HG03045 (cell line): ENCODE measurements around the gene NAA38.
"Not testable (repeated sequence)": the region's sequence is repeated elsewhere in the genome, so short reads cannot be mapped to it uniquely, and the experiment has no call there.

Experiments
- ATAC-seq: cut with Tn5 transposase; IDR thresholded peaks from one replicate; pipeline ENCODE4 v1.9.1; 2021; ENCODE audit warnings: mild to moderate bottlenecking, moderate library complexity; ENCODE audit not compliant: unreplicated experiment

NAA38 gene

DNA sequence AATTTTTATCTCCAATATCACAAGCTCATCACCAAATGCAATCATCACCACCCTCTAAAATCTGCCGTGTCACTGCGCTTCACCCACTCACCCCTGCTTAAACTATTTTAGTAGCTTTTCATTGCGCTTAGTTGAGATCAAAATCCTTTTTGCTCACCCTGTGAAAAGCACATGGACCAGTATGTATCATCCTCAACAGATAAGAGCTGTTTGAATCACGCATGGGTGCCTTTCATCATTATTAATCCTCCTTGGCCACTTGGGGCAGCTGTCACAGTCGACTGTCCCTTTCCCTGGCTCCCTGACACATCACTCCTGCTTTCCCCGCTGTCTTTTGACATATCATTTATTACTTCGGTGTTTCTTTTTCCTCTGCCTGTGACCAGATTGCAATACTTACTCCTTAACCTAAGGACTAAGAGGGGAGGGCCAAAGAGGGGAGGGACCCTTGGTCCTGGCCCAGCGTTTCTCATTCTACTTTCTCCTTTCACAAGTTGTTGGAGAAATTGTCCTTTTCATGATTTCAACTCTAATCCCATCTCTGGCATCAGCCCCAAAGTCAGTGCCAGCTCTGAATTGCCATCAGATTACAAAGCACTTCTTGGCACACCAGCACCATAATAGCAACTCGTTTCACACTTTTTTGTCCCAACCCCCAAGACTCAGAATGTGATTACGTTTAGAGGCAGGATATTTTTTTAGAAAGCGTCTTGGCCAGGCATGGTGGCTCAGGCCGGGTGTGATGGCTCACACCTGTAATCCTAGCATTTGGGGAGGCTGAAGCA, 32.0 kb downstream of the NAA38 start:
- no peak for ATAC-seq

DNA sequence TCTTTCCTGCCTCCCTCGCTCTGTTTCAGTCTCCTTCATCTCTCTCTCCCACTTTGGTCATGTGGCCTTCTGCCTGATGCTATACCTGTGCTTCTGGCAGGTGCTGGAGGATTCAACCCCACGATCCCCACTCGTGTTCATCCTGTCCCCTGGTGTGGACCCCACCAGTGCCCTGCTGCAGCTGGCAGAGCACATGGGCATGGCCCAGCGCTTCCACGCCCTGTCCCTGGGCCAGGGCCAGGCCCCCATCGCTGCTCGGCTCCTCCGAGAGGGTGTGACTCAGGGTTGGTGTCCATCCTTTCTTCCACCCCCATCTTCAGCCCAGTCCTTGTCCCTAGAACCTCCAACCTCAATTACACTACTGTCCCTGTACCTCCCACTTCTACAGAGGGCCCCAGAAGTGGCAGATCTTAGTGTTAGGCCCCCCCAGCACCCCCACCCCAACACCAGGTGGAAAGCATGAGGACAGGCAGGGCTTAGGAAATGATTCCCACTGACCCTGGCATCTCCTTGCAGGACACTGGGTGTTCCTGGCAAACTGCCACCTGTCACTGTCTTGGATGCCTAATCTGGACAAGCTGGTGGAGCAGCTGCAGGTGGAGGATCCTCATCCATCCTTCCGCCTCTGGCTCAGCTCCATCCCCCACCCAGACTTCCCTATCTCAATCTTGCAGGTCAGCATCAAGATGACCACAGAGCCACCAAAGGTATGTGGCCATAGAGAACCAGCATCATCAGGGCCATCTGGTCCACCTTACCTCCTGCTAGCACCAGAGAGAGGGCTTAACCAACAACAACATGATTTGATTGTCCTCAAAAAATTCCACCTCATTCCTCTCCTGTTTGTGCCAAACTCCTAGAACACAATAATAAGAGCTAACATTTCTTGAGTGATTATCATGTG, 33.1 kb downstream of the NAA38 start:
- ATAC-seq = no peak

DNA sequence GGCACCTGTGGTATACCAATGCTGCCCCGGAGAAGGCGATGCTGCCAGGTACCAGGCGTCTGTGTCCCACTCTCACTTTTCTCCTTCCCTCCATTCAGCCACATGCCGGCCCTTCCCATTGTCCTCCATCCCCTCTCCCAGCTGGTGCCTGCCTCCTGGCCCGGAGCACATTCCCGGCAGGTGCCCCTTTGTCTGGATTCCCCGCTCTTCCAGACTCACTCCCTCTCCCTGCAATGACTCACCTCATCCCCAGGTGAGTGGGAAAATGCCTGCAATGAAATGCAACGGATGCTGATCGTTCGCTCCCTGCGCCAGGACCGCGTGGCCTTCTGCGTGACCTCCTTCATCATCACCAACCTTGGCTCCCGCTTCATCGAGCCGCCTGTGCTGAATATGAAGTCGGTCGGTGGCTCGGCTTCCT, 33.8 kb downstream of the NAA38 start:
- ATAC-seq = no peak

DNA sequence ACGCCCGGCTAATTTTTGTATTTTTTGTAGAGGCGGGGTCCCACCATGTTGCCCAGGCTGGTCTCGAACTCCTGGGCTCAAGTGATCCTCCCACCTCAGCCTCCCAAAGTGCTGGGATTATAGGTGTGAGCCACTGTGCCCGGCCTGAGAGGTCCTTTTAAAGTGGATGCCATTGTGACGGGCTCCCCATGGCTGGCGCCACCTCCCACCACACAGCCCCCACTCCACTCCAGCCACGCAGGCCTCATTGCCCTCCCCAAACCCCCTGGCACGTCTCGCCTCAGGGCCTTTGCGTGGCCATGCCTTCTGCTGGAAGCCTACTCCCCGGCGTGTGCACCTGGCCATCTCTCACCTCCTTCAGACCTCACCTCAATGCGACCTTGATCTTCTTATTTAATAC, 35.2 kb downstream of the NAA38 start:
- ATAC-seq = no peak

DNA sequence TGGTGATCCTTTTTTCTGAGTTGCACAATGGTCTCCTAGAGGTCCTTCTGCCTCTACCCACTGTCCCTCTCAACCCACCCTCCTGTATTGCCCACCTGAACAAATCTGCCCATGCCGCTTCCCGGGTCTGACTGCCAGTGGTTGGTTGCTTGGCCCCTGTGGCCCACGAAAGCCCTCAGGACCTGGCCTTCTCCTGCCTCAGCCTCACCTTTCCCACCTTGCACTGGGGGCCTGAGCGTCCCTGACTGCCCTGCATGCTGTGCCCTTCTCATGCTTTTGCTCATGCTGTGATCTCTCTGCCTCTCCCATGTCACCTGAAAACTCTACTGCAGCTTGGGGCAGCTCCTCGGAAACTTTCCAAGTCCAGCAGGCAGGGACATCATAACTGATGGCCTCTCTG, 37.1 kb downstream of the NAA38 start:
- ATAC-seq = no peak

DNA sequence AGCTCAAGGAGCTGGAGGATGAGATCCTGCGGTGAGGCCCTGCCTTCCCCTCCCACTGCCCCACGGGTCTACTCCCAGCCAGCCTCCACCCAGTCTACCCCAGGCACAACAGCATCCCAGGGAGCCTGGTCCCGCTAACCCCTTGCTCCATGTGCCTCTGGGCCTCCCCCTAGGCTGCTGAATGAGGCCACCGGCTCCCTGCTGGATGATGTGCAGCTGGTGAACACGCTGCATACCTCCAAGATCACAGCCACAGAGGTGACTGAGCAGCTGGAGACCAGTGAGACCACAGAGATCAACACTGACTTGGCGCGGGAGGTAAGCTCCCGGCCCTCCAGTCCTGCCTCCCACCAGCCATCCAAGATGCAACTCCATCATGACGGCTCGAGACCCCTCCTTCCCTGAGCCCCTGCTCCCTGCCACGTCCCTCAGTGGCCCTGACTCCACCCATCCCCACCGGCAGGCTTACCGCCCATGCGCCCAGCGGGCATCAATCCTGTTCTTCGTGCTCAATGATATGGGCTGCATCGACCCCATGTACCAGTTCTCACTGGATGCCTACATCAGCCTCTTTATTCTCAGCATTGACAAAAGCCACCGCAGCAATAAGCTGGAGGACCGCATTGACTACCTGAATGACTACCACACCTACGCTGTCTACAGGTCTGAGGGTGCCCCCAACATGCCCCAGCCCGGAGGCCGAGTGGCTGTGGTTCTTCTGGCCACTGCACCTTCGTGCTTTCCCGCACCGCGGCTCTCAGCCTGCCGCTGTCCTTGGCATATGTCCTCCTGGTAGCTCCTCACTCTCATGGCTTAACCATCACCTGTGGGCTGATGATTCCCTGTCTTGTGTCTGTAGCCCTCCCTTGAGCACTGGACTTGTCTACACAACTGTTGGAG, 38.4 kb downstream of the NAA38 start:
- no peak for ATAC-seq

DNA sequence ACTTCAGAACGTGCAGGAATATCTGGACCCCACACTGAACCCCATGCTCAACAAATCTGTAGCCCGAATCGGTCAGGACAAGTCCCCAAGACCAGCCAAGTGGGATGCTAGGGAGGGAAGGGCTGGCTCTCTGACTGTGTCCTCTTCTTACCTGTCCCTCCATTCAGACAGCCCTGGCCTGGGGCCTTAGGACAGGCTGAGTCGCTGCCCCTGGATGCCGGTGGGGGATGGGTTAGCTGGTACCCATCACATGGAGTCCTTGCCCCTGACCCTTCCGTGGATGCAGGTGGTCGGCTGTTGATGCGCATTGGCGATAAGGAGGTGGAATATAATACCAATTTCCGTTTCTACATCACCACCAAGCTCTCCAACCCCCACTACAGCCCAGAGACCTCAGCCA, 39.3 kb downstream of the NAA38 start:
- ATAC-seq = no peak

DNA sequence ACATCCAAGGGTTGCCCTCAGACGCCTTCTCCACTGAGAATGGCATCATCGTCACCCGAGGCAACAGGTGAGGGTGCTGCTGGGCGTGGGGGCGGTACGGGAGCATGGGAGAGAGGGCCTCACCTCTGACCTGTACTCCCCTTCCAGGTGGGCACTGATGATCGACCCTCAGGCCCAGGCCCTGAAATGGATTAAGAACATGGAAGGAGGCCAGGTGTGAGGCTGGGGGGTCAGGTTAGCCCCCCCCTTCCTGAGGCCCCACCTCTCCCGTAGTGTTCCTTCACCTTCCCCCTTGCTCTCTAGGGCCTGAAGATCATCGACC, 39.8 kb downstream of the NAA38 start:
- no peak for ATAC-seq

DNA sequence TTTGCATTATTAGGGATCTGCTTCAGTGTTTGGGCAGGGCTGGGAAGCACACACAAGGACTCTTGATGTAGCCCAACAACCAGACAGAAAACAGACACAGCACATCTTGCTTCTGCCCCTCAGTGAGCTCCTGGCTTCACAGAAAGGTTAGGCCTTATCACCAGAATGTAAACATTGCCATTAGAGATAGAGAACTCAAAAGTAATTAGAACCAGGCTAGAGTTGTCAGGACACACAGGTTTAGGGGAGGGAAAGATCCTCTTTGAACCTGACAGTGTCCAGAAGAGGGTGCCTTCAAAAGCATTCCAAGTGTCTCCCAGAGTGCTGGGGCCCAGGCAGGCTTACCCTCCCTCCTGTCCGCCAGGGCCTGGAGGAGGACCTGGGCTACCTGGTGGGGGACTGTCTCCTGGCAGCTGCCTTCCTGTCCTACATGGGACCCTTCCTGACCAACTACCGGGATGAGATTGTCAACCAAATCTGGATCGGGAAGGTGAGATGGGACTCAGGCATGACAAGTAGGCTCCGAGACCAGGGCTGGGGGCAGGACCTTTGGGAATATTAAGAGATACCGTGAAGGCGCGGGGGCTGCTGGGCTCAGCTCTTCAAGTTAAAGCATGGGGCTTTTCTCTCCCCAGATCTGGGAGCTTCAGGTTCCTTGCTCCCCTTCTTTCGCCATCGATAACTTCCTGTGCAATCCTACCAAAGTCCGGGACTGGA, 40.3 kb downstream of the NAA38 start:
- ATAC-seq = no peak

DNA sequence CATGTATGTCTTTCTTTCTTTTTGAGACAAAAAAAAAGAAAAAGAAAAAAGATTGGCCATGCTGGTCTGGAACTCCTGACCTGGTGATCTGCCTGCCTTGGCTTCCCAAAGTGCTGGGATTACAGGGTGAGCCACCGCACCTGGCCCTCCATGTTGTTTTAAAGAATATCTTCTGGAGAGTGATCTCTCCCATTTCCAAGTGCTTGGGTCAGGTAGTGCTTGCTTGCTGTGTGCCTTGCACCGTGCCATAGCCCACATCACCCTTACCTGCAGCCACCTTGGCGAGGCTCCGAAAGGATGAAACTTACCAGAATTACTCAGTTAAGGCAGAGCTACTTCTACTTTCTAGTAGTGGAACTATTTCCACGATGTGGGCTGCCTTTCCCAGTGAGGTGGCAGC, 42.4 kb downstream of the NAA38 start:
- ATAC-seq = no peak

DNA sequence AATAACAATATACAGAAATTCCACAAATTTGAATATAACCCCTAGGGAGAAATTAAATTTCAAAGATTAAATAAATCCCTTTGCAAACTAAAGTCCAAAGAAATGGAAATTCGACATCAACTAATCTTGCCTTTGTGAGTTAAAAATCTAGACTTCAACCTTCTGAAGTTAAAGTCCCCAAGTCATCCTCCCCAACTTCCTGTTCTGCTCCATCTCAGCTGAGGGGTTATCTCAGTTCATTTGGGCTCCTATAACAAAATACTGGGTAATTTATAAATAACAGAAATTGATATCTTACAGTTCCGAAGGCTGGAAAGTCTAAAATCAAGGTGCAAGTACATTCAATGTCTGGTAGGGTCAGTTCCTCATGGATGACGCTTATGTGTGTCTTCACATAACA, 46.1 kb downstream of the NAA38 start:
- no peak for ATAC-seq

DNA sequence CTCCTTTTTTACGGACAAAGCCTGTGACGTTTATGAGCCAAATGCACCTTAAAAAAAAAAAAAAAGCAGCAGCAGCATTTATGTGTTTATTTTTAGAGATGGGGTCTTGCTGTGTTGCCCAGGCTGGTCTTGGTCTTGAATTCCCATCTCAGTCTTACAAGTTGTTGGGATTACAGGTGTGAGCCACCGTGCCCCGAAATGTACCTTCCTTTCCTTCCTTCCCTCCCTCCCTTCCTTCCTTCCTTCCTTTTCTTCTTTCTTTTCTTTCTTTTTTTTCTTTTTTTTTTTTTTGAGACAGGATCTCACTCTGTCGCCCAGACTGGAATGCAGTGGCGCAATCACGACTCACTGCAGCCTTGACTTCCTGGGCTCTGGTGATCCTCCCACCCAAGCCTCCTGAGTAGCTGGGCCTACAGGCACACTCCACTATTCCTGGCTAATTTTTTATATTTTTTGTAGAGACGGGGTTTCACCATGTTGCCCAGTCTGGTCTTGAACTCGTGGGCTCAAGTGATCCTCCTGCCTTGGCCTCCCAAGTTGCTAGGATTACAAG, 47.5 kb downstream of the NAA38 start:
- not testable (repeated sequence) for ATAC-seq

DNA sequence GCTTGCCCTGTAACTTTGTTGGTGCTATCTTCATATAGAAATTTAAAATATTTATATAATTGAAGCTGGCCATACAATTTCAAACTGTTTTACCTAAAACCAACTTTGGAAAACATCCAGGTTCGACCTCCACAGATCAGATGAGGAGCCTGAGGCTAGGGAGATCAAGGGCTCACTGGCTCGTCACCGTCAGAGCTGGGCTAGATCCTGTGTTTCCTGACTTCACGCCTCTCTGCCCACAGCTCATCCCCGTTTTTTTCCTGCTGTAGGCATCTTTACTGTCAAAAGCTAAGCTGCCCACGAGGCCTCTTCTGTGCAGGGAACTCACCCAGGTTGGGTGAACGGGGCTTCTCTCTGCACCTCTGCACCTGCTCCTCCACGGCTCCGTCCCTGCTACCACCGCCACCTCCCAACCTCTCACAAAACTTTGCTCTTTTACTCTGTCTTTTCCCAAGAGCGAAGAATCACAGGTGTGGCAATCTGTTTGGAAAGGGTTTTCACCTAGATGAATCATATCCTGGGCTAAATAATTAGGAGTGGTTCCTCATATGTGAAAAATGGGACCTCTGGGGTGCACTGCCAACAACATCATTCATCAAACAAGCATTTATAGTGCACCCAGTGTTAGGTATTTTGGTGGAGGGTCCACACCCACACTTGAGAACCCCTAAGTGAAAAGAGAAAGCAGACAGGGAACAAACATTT, 48.1 kb downstream of the NAA38 start:
- no peak for ATAC-seq

DNA sequence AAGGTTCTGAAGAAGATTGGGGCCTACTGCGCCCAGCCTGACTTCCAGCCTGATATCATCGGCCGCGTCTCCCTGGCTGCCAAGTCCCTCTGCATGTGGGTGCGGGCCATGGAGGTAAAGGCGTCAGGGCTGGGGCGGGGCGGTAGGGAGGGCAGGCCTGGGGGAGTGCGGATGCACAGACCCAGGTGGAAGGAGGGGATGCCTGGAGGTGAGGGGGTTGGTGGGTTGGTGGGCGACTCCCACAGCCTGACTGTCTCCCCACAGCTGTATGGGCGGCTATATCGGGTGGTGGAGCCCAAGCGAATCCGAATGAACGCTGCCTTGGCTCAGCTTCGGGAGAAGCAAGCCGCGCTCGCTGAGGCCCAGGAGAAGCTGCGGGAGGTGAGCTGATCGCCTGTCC, 50.2 kb downstream of the NAA38 start:
- ATAC-seq = no peak
